HG03457 (cell line): Measurements from ENCODE around the gene ZBTB46.

Source experiments
- ATAC-seq: cut with Tn5 transposase; IDR thresholded peaks from one replicate; pipeline ENCODE4 v1.9.1; 2021; ENCODE audit warnings: moderate number of reproducible peaks; ENCODE audit not compliant: unreplicated experiment

Gene ZBTB46

DNA sequence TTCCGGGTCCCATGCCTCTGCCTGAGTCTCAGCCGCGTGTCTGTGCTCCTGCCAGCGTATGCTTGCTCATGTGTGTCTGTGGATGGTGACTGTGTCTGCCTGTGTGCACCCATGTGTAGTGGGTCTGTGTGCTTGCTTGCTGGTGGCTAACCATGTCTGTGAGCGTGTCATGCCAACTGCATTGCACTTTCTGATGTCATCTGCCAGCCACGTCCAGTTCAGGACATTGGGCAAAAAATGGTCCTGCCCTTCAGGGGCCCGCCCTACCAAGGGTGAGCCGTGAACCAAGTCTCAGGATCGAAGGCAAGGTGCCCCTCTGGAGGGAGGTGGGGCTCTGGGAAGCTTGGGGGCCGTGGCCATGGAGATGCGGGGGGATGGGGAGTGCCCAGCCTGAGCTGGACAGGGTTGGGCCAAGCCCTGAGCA lies 9.4 kb upstream of the ZBTB46 start:
- no peak for ATAC-seq

GRCh38 chr20:63839620-63840019 lies 8.6 kb upstream of the ZBTB46 start:
- ATAC-seq = no peak

GRCh38 chr20:63837479-63837878 lies 6.4 kb upstream of the ZBTB46 start:
- ATAC-seq = no peak

DNA sequence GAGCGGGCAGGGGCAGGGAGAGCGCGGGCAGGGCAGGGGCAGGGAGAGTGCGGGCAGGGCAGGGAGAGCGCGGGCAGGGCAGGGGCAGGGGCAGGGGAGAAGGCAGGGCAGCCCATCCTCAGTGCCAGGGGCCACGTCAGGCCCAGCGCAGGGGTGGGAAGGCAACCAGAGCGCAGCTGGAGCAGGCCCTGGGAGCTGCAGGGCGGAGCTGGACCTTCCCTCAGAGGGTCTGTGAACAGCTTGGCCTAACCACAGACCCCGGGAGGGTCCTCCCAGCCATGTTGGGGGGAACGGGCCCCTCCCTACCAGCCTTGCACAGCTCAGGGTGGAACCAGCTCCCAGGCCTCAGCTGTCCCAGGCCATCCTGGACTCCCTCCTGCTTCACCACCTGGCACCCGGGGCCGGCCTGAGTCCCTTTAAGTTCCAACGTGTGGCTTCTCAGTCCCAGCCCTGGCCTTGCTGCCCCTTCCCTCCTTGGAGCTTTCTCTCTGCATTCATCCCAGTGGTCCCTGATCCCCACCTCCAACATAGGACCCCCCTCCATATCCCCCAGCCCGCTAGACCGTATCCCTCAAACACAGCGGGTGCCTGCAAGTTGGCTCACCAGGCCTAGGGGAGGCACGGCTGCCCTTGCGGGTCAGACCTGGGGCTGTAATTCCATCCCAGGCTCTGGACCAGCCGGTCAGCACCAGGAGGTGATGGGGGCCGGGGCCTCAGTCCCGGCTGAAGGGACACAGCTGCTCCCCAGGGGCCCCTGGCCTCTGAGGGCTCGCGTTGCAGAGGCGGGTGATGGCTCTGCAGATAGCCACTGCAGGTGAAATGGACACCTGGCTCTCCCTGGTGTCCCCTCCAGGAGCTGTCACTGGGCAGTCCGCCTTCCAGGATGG lies 5.6 kb upstream of the ZBTB46 start:
- no peak for ATAC-seq

DNA sequence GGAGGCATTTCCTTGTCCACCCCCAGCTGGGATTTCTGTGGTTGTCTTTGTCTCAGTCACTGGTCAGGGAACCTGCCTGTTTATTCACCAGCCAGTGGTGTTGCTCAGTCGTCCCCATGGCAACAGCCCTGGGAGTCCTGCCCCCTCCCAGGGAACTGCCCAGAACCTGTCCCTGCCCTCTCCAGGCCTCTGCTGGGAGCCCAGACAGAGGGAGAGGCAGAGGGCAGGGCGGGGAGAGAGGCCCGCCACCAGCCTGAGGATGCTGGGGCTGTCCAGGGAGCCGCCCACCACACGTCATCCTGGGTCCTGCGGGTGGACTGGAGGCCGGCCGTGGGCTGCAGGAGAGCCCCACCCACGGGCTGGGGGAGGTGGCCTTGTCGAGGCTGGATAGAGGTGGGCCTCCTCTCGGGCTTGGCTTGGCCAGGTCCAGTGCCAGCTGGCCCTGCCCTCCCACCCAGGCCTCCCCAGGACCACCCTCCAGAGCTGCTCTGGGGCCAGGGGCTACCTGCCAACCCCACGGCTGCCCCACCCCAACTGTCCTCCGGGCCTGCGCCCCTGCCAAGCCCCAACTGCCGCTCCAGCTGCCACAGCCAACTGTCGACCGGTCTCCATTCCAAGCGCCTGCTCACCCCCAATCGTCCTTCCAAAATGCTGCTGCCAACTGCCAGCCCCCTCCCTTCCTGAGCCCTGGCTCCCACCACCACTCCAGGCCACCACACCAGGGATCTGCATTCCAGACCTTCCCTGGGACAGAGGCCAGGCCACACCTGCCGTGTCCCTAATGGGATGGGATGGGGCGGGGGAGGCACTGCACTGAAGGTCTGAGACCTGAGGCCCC lies 4.2 kb upstream of the ZBTB46 start:
- ATAC-seq = no peak

DNA sequence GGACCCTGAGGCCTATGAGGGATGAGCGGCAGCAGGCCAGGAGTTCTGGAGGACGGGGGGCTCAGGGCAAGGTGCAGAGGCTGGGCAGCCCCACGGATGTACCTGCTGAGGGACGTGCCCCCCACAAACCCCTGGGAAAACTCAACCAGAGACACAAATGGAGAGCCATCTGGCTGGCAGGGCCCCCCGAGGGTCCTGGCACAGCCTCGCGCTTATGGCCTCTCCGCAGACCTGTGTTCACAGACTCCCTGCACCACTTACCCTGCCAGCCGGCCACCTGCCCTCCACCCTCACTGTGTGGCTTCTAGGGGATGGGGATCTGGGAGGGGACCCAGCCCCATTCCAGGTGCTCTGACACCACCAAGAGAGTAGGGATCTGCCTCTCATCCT lies 3.4 kb upstream of the ZBTB46 start:
- no peak for ATAC-seq

- no peak for ATAC-seq
Observed at GRCh38 chr20:63833776-63834490, 2.9 kb upstream of the ZBTB46 start.

DNA sequence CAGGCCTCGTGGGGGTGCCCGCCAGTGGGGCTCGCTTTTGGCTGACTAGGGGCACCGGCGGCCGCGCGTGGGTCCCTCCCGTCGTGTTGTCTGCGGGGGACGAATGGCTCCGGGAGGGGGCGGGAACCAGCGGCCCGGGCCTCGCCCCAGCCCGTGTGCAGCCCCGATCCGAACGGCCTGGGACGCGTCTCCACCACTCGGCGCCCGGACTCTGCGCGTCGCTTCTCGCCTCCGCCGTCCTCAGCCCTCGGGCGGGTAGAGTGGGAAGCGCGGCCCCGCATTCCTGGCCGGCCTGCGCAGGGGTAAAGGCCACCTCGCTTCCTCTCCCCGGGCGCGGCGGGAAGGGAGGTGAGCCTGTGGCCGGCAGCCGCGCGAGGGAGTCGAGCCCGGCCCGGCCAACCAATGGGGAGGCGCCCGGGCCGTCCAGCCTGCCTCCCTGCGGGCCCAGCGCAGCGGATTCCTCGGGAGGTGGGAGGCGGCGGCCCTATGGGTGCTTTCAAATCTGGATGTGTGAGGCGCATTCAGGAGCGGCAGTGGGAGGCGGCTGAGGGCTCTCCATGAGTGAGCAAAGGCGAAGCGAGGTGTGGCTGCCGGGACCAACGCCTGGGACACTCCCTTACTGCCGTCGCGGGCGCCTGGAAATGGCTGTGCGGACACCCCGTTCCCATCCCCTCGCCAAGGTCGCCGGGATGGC lies 1.1 kb upstream of the ZBTB46 start:
- no peak for ATAC-seq

GRCh38 chr20:63831646-63831992 lies 555 bp upstream of the ZBTB46 start:
- ATAC-seq = no peak

DNA sequence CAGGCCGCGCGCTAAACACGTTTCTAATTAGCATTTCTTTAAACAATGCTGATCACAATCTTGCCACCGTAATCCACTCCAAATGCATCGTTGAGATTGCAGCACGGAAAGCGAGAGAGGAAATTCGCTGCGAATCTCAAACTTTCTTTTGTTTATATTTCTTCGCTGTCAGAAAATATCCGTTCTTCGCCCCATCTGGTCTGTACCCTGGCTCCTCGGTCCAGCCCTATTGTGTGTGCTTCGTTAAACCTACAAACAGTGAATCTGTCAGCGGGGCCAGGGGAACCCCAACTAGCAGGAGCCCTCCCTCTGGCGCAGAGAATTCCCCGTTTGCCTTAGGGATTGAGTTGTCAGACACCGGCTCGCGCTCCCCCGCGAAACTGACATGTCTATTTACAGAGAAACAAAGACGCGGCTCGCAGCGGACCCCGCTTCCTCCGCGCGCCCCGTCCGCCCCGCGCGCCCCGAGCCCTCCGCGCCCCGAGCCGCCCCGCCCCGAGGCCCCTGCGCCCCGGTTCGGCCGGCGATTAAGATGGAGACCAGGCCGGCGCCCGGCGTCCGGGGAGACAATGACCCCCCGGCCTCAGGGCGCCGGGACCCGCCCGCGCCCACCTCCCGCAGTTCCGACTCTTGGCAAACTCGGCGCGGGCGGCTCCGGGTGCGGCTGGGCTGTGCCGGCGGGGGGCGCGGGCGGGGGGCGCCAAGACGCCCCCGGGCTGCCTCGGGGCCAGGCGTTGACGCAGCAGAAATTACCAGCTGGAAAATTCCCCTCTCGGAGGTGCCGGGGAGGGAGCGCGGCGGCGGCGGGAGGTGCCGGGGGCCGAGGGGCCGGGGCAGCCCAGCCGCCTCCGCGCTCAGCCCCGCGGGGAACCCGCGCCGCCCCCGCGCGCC lies 874 bp downstream of the ZBTB46 start:
- ATAC-seq = no peak

GRCh38 chr20:63829603-63829944 lies 1.5 kb downstream of the ZBTB46 start:
- no peak for ATAC-seq

DNA sequence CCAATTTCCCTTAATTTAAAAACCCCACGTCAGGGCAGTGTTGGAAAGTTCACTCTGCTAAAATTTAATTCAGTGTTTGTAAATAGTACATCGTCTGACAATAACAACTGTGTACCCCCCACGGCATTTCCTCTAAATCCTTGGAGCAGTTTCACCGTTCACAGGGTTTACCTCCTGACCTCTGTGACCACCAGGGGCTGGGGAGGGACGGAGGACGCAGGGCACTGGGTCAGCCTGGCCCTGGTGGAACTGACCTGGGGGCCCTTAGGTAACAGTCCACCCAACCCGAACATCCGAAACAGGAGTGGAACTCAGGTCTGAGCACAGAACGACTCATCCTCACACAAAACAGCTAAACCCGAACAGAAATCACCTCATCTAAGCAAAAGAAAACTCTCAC lies 2.1 kb downstream of the ZBTB46 start:
- no peak for ATAC-seq

GRCh38 chr20:63828545-63828944 lies 2.5 kb downstream of the ZBTB46 start:
- no peak for ATAC-seq

- no peak for ATAC-seq
Observed at GRCh38 chr20:63828124-63828523, 2.9 kb downstream of the ZBTB46 start.

- ATAC-seq = no peak
Observed at GRCh38 chr20:63826753-63827152, 4.3 kb downstream of the ZBTB46 start.

- no peak for ATAC-seq
Observed at GRCh38 chr20:63825331-63826118, 5.5 kb downstream of the ZBTB46 start.

- no peak for ATAC-seq
Observed at GRCh38 chr20:63823691-63824311, 7.3 kb downstream of the ZBTB46 start.

DNA sequence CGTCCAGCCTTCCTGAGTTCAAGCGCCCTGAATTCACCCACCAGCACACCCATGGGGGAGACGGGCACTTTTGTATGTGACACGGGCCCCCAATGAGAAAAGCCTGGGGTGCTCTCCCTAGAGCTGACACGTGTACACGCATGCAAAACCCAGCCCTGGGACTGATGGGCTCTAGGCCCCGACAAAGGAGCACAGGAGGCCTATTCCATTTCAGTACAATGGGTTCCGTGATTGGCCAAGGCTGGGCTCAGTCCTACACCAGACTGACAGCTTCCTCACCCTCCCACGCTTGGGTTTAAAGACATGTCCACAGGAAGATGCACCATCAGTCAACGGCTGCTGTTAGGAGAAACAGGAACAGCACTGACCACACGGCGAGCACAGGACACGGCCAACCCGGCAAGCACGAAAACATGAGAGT lies 8.8 kb downstream of the ZBTB46 start:
- no peak for ATAC-seq

DNA sequence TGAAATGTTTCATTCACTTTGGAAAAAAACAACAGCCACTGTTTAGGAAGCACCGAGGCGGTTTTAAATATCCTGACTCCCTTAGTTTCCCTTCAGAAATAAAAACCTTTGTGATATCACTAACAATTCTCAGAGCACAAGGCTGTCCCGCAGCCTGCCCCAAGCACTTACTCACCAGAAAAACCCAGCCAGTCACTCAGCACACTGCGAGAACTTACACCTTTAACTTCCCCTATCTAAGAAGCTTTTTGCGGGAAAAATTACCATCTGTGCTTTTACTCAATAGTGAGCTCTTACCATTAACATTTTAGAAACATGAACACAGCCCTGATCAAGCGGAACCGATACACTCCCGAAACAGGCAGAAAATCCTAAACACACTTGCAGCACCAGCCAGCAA lies 9.3 kb downstream of the ZBTB46 start:
- no peak for ATAC-seq
